Neuronal stem cell (in vitro differentiated cells): Measurements from ENCODE around the gene TEAD3.

Source experiments
- DNase-seq: peaks from one replicate; pipeline ENCODE4 v3.0.0-alpha.2; 2013; ENCODE audit warnings: low spot score
- H2AFZ ChIP-seq: one replicate; pipeline ENCODE4 v1.6.1; 2013; ENCODE audit warnings: mild to moderate bottlenecking, low read length, inconsistent platforms
- H2AK5ac ChIP-seq: 2 replicates; pipeline ENCODE4 v1.6.1; 2013; ENCODE audit warnings: low read depth, mild to moderate bottlenecking, inconsistent platforms, low read length, moderate library complexity, mixed read lengths
- H2BK120ac ChIP-seq: 2 replicates; pipeline ENCODE4 v1.6.1; 2013; ENCODE audit warnings: low read depth, mild to moderate bottlenecking, inconsistent platforms, low read length, moderate library complexity, mixed read lengths
- H2BK12ac ChIP-seq: one replicate; pipeline ENCODE4 v1.6.1; 2013; ENCODE audit warnings: low read length, inconsistent platforms
- H2BK15ac ChIP-seq: 2 replicates; pipeline ENCODE4 v1.6.1; 2013; ENCODE audit warnings: mild to moderate bottlenecking, low read length, inconsistent platforms, mixed read lengths
- H2BK5ac ChIP-seq: one replicate; pipeline ENCODE4 v1.6.1; 2013; ENCODE audit warnings: inconsistent platforms, mild to moderate bottlenecking, low read length, moderate library complexity
- H3K14ac ChIP-seq: one replicate; pipeline ENCODE4 v1.6.1; 2013; ENCODE audit warnings: low read length, inconsistent platforms
- H3K18ac ChIP-seq: 2 replicates; pipeline ENCODE4 v1.6.1; 2013; ENCODE audit warnings: low read length, inconsistent platforms
- H3K23ac ChIP-seq: 2 replicates; pipeline ENCODE4 v1.6.1; 2013; ENCODE audit warnings: low read depth, mild to moderate bottlenecking, mixed read lengths, low read length, inconsistent platforms; ENCODE audit not compliant: poor library complexity
- H3K27ac ChIP-seq: replicated peaks from 3 replicates; pipeline ENCODE4 v1.5.1; 2013; ENCODE audit warnings: low read length, inconsistent platforms
- H3K27me3 ChIP-seq, 3 experiments: 2 replicates each; pipeline ENCODE4 v1.6.1; 2013; ENCODE audit warnings: low read length in 3 of 3, mild to moderate bottlenecking in 2 of 3, inconsistent platforms in 1 of 3, low read depth in 1 of 3, mixed read lengths in 1 of 3, moderate library complexity in 1 of 3; ENCODE audit not compliant: control insufficient read depth in 3 of 3, insufficient read depth in 3 of 3
- H3K36me3 ChIP-seq, 2 donors: replicated peaks in 1 of 2; 2 replicates each; pipeline ENCODE4 v1.6.1; 2013; ENCODE audit warnings: low read length in 2 of 2; ENCODE audit not compliant: control insufficient read depth in 2 of 2, insufficient read depth in 2 of 2
- H3K4ac ChIP-seq: 2 replicates; pipeline ENCODE4 v1.6.1; 2013; ENCODE audit warnings: inconsistent platforms, mild to moderate bottlenecking, low read length, moderate library complexity
- H3K4me1 ChIP-seq, 2 donors: 1 replicate in 1 of 2; 2 replicates in 1 of 2; pipeline ENCODE4 v1.6.1; 2013; ENCODE audit warnings: low read length in 2 of 2, low read depth in 1 of 2; ENCODE audit not compliant: control insufficient read depth in 2 of 2, insufficient read depth in 1 of 2
- H3K4me2 ChIP-seq: one replicate; pipeline ENCODE4 v1.6.1; 2013; ENCODE audit warnings: mild to moderate bottlenecking, low read length, inconsistent platforms; ENCODE audit not compliant: insufficient read depth, poor library complexity, severe bottlenecking
- H3K4me3 ChIP-seq, 2 donors: 2 replicates each; pipeline ENCODE4 v1.5.1; 2013; ENCODE audit warnings: low read length in 2 of 2, mild to moderate bottlenecking in 2 of 2, inconsistent platforms in 1 of 2, moderate library complexity in 1 of 2
- H3K79me1 ChIP-seq: one replicate; pipeline ENCODE4 v1.6.1; 2013; ENCODE audit warnings: low read depth, mild to moderate bottlenecking, inconsistent platforms, low read length, moderate library complexity
- H3K9ac ChIP-seq: one replicate; pipeline ENCODE4 v1.6.1; 2013; ENCODE audit warnings: mild to moderate bottlenecking, low read depth, low read length, inconsistent platforms; ENCODE audit not compliant: poor library complexity
- H3K9me3 ChIP-seq, 2 donors: replicated peaks in 1 of 2; 2 replicates each; pipeline versions ENCODE3 to v1.6.1; 2013; ENCODE audit warnings: low read length in 2 of 2, mild to moderate bottlenecking in 2 of 2, inconsistent platforms in 1 of 2, low read depth in 1 of 2, mixed read lengths in 1 of 2, moderate library complexity in 1 of 2; ENCODE audit not compliant: control insufficient read depth in 2 of 2, insufficient read depth in 1 of 2
- H4K8ac ChIP-seq: one replicate; pipeline ENCODE4 v1.6.1; 2013; ENCODE audit warnings: low read depth, mild to moderate bottlenecking, inconsistent platforms, low read length, moderate library complexity
- H4K91ac ChIP-seq: one replicate; pipeline ENCODE4 v1.6.1; 2013; ENCODE audit warnings: low read length, low read depth, mild to moderate bottlenecking, inconsistent platforms; ENCODE audit not compliant: poor library complexity
- WGBS, 2 donors: extraction: QIAGEN DNeasy Blood & Tissue Kit; methylation state at CpG; one replicate each; pipeline ENCODE4 v1.1.7; 2013; ENCODE audit warnings: missing lambda C conversion rate in 2 of 2, mixed read lengths in 1 of 2; ENCODE audit not compliant: insufficient read length in 2 of 2, insufficient replicate concordance in 1 of 2; ENCODE audit errors: extremely low coverage in 2 of 2; 5-methylcytosine and 5-hydroxymethylcytosine counted together

The TEAD3 gene

DNA sequence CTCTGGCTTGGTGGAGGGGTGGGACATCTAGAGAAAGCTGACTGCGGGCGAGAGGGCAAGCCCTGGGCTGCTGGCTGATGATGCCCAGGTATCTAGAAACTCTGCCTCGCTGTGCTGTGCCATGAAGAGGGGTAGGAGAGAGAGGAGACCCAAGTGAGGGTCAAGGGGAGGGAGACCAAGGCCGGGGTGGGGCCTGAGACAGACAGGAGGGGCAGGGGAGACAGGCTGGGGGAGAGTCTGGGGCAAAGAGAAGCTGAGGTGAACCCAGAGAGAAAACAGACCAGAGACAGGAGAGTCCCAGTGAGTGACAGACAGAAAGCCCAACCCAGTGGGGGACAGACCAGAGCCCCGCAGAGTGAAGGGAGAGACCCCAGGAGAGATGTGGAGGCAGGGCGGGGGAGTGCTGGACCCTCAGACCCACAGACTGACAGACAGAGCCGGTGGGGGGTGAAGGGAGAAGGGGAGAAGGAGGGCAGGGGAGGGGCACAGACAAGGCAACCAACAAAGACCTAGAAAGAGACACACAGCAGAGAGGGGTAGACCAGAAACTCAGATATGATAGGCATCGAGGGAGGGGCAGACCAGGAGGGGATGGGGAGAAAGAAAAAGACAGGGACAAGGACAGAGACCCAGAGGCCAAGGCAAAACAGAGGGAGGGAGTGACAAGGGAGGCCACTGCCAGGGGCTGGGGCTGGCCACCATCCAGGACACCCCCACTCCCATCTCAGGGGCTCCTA is 5.9 kb downstream of the TEAD3 start:
- Histone ChIP-seq H3K79me1 (peaks cover 14% of the 10 kb centered on the region), H2AFZ (peak overlapping the region; percentile 66), H3K18ac (peak overlapping the region; percentile 98), H3K9ac (peak overlapping the region; percentile 63), H3K4me2 (peak overlapping the region; percentile 70), H3K23ac (peak overlapping the region; percentile 32), H4K8ac (no peak overlapping the region), H3K27ac (peak overlapping the region; percentile 88), H2BK120ac (peak overlapping the region; percentile 14), H3K27me3 (no peaks in the 10 kb centered on the region), H4K91ac (peak overlapping the region; percentile 82), H2AK5ac (peak overlapping the region; percentile 97), H3K4me1 (peaks cover 67 to 76% of the 10 kb centered on the region in 2 donors), H2BK12ac (peak overlapping the region; percentile 96), H3K4ac (no peak overlapping the region), H2BK15ac (peak overlapping the region; percentile 98), H3K4me3 (peak overlapping the region in 1 of 2 donors; percentile 40), H3K9me3 (peaks cover 0 to 2% of the 10 kb centered on the region in 2 donors), H3K36me3 (peaks cover 3 to 11% of the 10 kb centered on the region in 2 donors), H2BK5ac (peak overlapping the region; percentile 62), H3K14ac (peak overlapping the region; percentile 97)
- no peak for DNase-seq
- WGBS, 2 donors: no CpG with 5 or more reads among the region's 8 CpGs

DNA sequence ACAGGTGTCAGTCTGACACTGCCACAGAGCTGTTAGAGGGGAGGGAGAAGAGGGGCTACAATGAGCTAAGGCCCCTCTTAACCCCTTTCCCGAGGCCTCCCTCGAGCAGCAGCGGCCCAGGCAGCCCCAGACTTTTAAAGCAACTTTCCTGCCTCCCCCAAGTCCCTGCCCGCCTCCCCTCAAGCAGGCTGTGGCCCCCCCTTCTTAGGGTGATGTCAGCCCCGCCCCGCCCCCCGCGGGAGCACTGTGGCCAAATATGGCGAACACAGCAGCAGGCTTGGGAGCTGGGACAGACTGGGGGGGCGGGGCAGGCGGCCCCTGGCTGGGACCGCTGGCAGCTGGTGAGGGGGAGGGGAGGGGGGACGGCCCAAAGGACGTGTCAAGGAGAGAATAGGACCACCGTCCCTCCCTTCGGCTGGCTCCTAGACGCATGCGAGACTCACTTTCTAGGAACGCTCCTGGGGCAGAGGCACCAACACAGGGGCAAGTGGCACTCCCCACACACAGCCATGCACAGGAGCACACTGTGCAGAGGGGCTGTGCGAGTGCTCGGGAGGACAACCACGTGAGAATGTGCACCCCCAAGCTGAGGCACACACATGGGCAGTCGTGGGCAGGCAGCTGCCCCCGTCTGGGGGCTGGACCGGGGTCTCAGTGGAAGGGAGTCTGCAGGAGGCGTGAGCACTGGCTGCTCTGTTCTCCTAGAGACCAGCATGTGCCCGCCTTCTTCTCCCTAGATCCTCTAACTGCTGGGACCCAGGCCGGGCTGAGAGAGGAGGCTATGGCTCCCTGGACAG is 6.7 kb downstream of the TEAD3 start:
- Histone ChIP-seq H3K27me3 (no peaks in the 10 kb centered on the region), H3K4me2 (peak overlapping the region; percentile 70), H3K18ac (peak overlapping the region; percentile 98), H2BK5ac (peak overlapping the region; percentile 87), H3K4me1 (peaks cover 61 to 78% of the 10 kb centered on the region in 2 donors), H3K4ac (no peak overlapping the region), H3K4me3 (peak overlapping the region; percentile 40 to 65), H4K8ac (no peak overlapping the region), H3K14ac (peak overlapping the region; percentile 97), H2BK120ac (peak overlapping the region; percentile 13), H3K9me3 (peaks cover 0 to 2% of the 10 kb centered on the region in 2 donors), H2BK15ac (peak overlapping the region; percentile 98), H3K23ac (peak overlapping the region; percentile 87), H2AK5ac (peak overlapping the region; percentile 97), H2AFZ (peak overlapping the region; percentile 66), H3K36me3 (peaks cover 3 to 14% of the 10 kb centered on the region in 2 donors), H3K79me1 (peaks cover 14% of the 10 kb centered on the region), H3K9ac (peak overlapping the region; percentile 86), H2BK12ac (peak overlapping the region; percentile 96), H4K91ac (peak overlapping the region; percentile 68), H3K27ac (peak overlapping the region; percentile 88)
- no CpG with 5 or more reads among the region's 28 CpGs for WGBS, 2 donors
- peak; percentile 76 for DNase-seq

DNA sequence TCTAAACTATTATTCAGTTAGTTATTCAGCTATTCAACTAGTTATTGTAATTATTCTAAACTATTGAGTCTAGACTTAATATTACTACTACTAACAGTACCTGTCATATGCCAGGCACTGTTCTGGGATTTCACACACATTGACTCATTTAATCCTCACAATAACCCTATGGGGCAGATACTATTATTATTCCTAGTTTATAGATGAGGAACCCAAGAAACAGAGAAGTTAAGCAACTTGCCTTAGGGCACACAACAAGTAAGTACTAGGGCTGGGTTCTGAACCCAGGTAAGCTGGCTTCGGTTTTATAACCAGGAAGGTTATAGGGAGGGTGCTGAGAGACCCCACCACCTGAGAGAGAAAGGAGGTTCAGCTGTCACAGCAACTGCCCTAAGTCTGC is 7.8 kb downstream of the TEAD3 start:
- no peak overlapping the region for H4K91ac ChIP-seq
- H3K79me1 ChIP-seq: peaks cover 17% of the 10 kb centered on the region
- peaks cover 0 to 2% of the 10 kb centered on the region in 2 donors for H3K9me3 ChIP-seq
- no peaks in the 10 kb centered on the region for H3K27me3 ChIP-seq
- H2AFZ ChIP-seq: no peak overlapping the region
- no peak overlapping the region for H3K23ac ChIP-seq
- H3K4me1 ChIP-seq: peaks cover 50 to 73% of the 10 kb centered on the region in 2 donors
- H3K14ac ChIP-seq: no peak overlapping the region
- H2BK120ac ChIP-seq: no peak overlapping the region
- DNase-seq: no peak
- H3K4me2 ChIP-seq: no peak overlapping the region
- no peak overlapping the region for H2BK5ac ChIP-seq
- H2BK12ac ChIP-seq: peak overlapping the region; percentile 91
- H3K4ac ChIP-seq: no peak overlapping the region
- peak overlapping the region; percentile 82 for H2BK15ac ChIP-seq
- peak overlapping the region; percentile 42 for H3K27ac ChIP-seq
- H3K36me3 ChIP-seq: peaks cover 6 to 25% of the 10 kb centered on the region in 2 donors
- H4K8ac ChIP-seq: no peak overlapping the region
- no peak overlapping the region for H3K18ac ChIP-seq
- peak overlapping the region; percentile 97 for H2AK5ac ChIP-seq
- WGBS, 2 donors: no CpG with 5 or more reads among the region's 1 CpG
- no peak overlapping the region for H3K9ac ChIP-seq
- no peak overlapping the region for H3K4me3 ChIP-seq

DNA sequence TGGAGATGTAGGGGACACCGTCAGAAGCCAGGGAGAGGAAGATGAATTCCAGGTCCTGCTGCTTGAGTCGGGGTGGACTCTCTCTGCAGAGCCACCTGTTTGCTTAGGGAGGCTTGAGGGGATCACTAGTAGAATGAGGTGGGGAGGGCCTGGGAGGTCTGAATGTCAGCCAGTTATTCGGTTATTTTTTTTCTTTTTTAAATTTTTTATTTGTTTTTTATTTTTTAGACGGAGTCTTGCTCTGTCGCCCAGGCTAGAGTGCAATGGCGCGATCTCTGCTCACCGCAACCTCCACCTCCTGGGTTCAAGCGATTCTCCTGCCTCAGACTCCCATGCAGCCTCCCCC is 8.4 kb downstream of the TEAD3 start:
- H3K23ac ChIP-seq: no peak overlapping the region
- H2BK5ac ChIP-seq: no peak overlapping the region
- no peaks in the 10 kb centered on the region for H3K27me3 ChIP-seq
- peak overlapping the region; percentile 25 for H3K27ac ChIP-seq
- H2BK15ac ChIP-seq: peak overlapping the region; percentile 25
- no peak overlapping the region for H4K8ac ChIP-seq
- H3K36me3 ChIP-seq: peaks cover 7 to 31% of the 10 kb centered on the region in 2 donors
- no peak overlapping the region for H3K18ac ChIP-seq
- H4K91ac ChIP-seq: no peak overlapping the region
- H3K4me2 ChIP-seq: no peak overlapping the region
- H3K4me3 ChIP-seq: no peak overlapping the region
- peaks cover 14% of the 10 kb centered on the region for H3K79me1 ChIP-seq
- H2BK120ac ChIP-seq: no peak overlapping the region
- H2BK12ac ChIP-seq: no peak overlapping the region
- peaks cover 0 to 2% of the 10 kb centered on the region in 2 donors for H3K9me3 ChIP-seq
- H3K4ac ChIP-seq: no peak overlapping the region
- no CpG with 5 or more reads among the region's 9 CpGs for WGBS, 2 donors
- peaks cover 44 to 67% of the 10 kb centered on the region in 2 donors for H3K4me1 ChIP-seq
- DNase-seq: no peak
- H2AFZ ChIP-seq: no peak overlapping the region
- H2AK5ac ChIP-seq: peak overlapping the region; percentile 51
- H3K14ac ChIP-seq: no peak overlapping the region
- no peak overlapping the region for H3K9ac ChIP-seq
